Endometrial microvascular endothelial cells (primary cell): ENCODE measurements around the gene KIDINS220. TPM values are rescaled to one million over a fixed set of nuclear protein-coding genes. Genes with fewer than 3 reads are reported as not detected.

Experiments
- in situ Hi-C: cut with HindIII; loops from 2 replicates; pipeline ENCODE4 v1.10.0; 2017; ENCODE audit warnings: low sequenced_read_pairs, low pct_unique_long_range_greater_than_20kb; ENCODE audit errors: inconsistent ontology term
- total RNA-seq: library from RNA; depleted of rRNA; stranded (reverse); fragments of >200 nt; gene quantifications from one replicate; pipeline ENCODE4 v1.2.3, GENCODE V29; 2015; ENCODE audit errors: inconsistent ontology term

KIDINS220 gene
- total RNA-seq, 1 donor from 2014 or later = 27.0 TPM

GRCh38 chr2:8856176-8856575, 18.8 kb upstream of the KIDINS220 start:
- in situ Hi-C loops = no loop called here

- in situ Hi-C loops = no loop called here
These were observed 17.6 kb upstream of the KIDINS220 start for GRCh38 chr2:8855010-8855409.

GRCh38 chr2:8853426-8853825, 16.0 kb upstream of the KIDINS220 start:
- in situ Hi-C loops = no loop called here

- in situ Hi-C loops = no loop called here
These were observed 14.6 kb upstream of the KIDINS220 start for GRCh38 chr2:8851811-8852560.

GRCh38 chr2:8850845-8851487, 13.6 kb upstream of the KIDINS220 start:
- in situ Hi-C loops = no loop called here

- in situ Hi-C loops = no loop called here
These were observed 11.9 kb upstream of the KIDINS220 start for GRCh38 chr2:8849327-8849726.

GRCh38 chr2:8848328-8849100, 11.1 kb upstream of the KIDINS220 start:
- in situ Hi-C loops = no loop called here

- in situ Hi-C loops = no loop called here
These were observed 10.0 kb upstream of the KIDINS220 start for GRCh38 chr2:8847400-8847799.

- in situ Hi-C loops = no loop called here
These were observed 4.5 kb upstream of the KIDINS220 start for GRCh38 chr2:8841932-8842331.

GRCh38 chr2:8840475-8841091, 3.2 kb upstream of the KIDINS220 start:
- in situ Hi-C loops = no loop called here

GRCh38 chr2:8839189-8839965, 2.0 kb upstream of the KIDINS220 start:
- in situ Hi-C loops = no loop called here

- in situ Hi-C loops = no loop called here
These were observed 355 bp upstream of the KIDINS220 start for GRCh38 chr2:8837795-8838140.

GRCh38 chr2:8835279-8835678, 2.1 kb downstream of the KIDINS220 start:
- in situ Hi-C loops = no loop called here

- in situ Hi-C loops = no loop called here
These were observed 3.6 kb downstream of the KIDINS220 start for GRCh38 chr2:8833853-8834252.

- in situ Hi-C loops = no loop called here
These were observed 5.9 kb downstream of the KIDINS220 start for GRCh38 chr2:8831516-8831915.

- in situ Hi-C loops = no loop called here
These were observed 9.7 kb downstream of the KIDINS220 start for GRCh38 chr2:8827729-8828128.

- in situ Hi-C loops = no loop called here
These were observed 15.2 kb downstream of the KIDINS220 start for GRCh38 chr2:8822218-8822617.

- in situ Hi-C loops = no loop called here
These were observed 15.9 kb downstream of the KIDINS220 start for GRCh38 chr2:8821276-8822217.
